Measurements from ENCODE around the gene PLAC1. TPM values are rescaled to one million over a fixed set of nuclear protein-coding genes. Genes with fewer than 3 reads are reported as not detected.

The PLAC1 gene
- total RNA-seq, 1 donor from 2014 or later = 14.5 TPM

DNA sequence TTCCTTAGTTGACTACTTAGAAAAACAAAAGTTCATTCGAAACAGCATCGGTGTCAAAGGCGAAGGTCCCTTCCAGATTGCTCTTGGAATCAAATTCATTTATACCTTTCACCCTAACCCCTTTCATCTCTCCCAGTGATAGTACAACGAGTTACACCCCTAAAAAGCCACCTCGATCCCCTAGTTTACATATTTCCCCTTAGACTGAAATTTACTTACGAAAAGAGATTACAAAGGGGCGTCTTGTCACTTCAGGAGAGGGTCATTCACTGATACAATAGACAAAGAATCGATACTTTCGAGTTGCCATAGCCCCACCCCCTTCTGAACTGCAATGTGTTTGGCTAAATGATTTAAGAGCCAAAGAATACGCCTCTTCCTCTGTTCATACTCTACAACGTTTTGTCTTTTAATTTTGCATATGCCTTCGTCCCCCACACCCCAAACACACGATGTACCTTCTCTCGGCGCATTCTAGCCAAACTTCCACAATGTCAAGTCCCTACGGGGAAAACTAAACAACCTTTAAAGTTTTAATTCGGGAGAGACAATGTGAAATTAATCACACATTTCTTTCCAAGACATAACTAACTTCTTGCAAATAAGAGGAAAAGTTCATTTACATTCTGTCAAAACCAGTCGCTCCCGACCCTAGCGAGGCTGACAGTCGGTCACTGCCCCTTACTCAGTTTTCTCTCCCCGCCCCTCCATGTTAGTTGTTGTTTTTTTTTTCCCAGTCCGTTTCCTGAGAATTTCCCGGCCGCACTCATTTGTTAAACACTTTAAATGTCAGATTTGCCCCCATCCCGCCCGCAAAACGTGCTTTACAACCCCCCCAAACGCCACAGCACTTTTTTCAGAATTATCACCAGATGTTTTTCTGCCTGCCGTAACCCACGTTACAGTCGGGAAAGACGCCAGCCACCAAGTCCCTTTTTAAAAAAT is 109.7 kb downstream of the PLAC1 start:
- DNase-seq (ENCODE audit: low spot score in 2 of 2, unreplicated experiment in 2 of 2) = no peak
- Mint-ChIP-seq H3K4me3 (peak overlapping the region; percentile 69), H3K27me3 (ENCODE audit: low read depth) (peaks cover 11% of the 10 kb centered on the region), H3K9me3 (peaks cover 16% of the 10 kb centered on the region), H3K4me1 (peaks cover 41% of the 10 kb centered on the region), H3K27ac (peak overlapping the region; percentile 60), H3K36me3 (peaks cover 3% of the 10 kb centered on the region)
- TF ChIP-seq CTCF (IDR thresholded peaks at IDR 0.05; ENCODE audit: unreplicated experiment) = no peak

- no peak for TF ChIP-seq CTCF (IDR thresholded peaks at IDR 0.05; ENCODE audit: unreplicated experiment)
- DNase-seq (ENCODE audit: low spot score in 2 of 2, unreplicated experiment in 2 of 2) = no peak
- Mint-ChIP-seq H3K9me3 (peaks cover 15% of the 10 kb centered on the region), H3K4me3 (peak overlapping the region; percentile 69), H3K27ac (peak overlapping the region; percentile 35), H3K4me1 (peaks cover 51% of the 10 kb centered on the region), H3K27me3 (ENCODE audit: low read depth) (peaks cover 11% of the 10 kb centered on the region), H3K36me3 (peaks cover 3% of the 10 kb centered on the region)
Observed at GRCh38 chrX:134547047-134547679, 111.1 kb downstream of the PLAC1 start.

GRCh38 chrX:134546187-134546586 is 112.1 kb downstream of the PLAC1 start:
- H3K4me1 Mint-ChIP-seq = peaks cover 45% of the 10 kb centered on the region
- peaks cover 11% of the 10 kb centered on the region for H3K27me3 Mint-ChIP-seq (ENCODE audit: low read depth)
- no peak for TF ChIP-seq CTCF (IDR thresholded peaks at IDR 0.05; ENCODE audit: unreplicated experiment)
- no peak overlapping the region for H3K27ac Mint-ChIP-seq
- H3K4me3 Mint-ChIP-seq = peak overlapping the region; percentile 69
- DNase-seq (ENCODE audit: low spot score in 2 of 2, unreplicated experiment in 2 of 2) = no peak
- H3K36me3 Mint-ChIP-seq = peaks cover 3% of the 10 kb centered on the region
- H3K9me3 Mint-ChIP-seq = peaks cover 15% of the 10 kb centered on the region

- peaks cover 16% of the 10 kb centered on the region for H3K9me3 Mint-ChIP-seq
- peaks cover 3% of the 10 kb centered on the region for H3K36me3 Mint-ChIP-seq
- DNase-seq (ENCODE audit: low spot score in 2 of 2, unreplicated experiment in 2 of 2) = no peak
- no peak for TF ChIP-seq CTCF (IDR thresholded peaks at IDR 0.05; ENCODE audit: unreplicated experiment)
- H3K4me1 Mint-ChIP-seq = peaks cover 43% of the 10 kb centered on the region
- no peak overlapping the region for H3K27ac Mint-ChIP-seq
- peak overlapping the region; percentile 69 for H3K4me3 Mint-ChIP-seq
- peaks cover 11% of the 10 kb centered on the region for H3K27me3 Mint-ChIP-seq (ENCODE audit: low read depth)
Observed at GRCh38 chrX:134545510-134545909, 112.8 kb downstream of the PLAC1 start.

DNA sequence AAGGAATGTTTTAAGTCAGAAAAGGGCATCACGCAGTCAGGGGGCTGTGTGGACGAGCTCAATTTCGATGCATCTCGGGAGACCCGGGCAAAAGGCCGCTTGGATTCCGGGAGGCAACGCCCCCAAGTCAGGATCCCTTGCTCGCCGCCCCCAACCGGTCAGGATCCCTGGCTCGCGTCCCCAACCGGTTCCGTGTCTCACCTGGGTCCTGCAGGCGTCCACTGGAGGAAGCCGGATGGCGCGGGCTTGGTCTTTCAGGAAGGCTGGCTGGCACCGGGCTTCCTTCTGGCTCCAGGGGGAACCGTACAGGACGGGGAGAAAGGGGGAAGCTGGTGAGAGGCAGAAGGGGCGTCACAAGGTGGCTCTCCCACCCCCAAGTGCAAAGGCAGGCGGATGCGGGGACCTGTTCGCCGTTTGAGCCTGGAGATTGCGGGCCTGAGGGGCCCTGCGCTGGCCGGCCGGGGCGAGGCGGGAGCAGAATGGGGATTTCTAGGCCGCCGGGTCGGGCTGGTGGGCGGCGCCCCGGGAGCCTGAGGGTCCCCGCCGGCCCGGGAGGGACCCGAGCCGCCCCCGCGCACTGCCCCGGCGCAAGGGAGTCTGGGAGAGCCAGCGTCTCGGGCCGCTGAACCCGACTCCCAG is 113.6 kb downstream of the PLAC1 start:
- Mint-ChIP-seq H3K4me3 (peak overlapping the region; percentile 69), H3K36me3 (peaks cover 3% of the 10 kb centered on the region), H3K9me3 (peaks cover 17% of the 10 kb centered on the region), H3K27ac (peak overlapping the region; percentile 72), H3K27me3 (ENCODE audit: low read depth) (peaks cover 11% of the 10 kb centered on the region), H3K4me1 (peaks cover 37% of the 10 kb centered on the region)
- TF ChIP-seq CTCF (IDR thresholded peaks at IDR 0.05; ENCODE audit: unreplicated experiment) = no peak
- peak; percentile 28 to 40 for DNase-seq (ENCODE audit: low spot score in 2 of 2, unreplicated experiment in 2 of 2)
